ENCODE results near the gene EOGT. TPM values are rescaled to one million over a fixed set of nuclear protein-coding genes. Genes with fewer than 3 reads are reported as not detected.

Gene EOGT
- total RNA-seq, 2 experiments from 2014 or later = 15.4 to 15.5 TPM

- ATAC-seq = no peak
- no peaks in the 10 kb centered on the region for H3K4me1 Mint-ChIP-seq
- DNase-seq = no peak
- peaks cover 48% of the 10 kb centered on the region for H3K36me3 Mint-ChIP-seq
- no peak overlapping the region for H3K4me3 Mint-ChIP-seq
- no peak overlapping the region for H3K27ac Mint-ChIP-seq
- H3K9me3 Mint-ChIP-seq (ENCODE audit: low read depth) = no peaks in the 10 kb centered on the region
- CTCF ChIA-PET = no interaction called here
- no peaks in the 10 kb centered on the region for H3K27me3 Mint-ChIP-seq
Observed at GRCh38 chr3:69004138-69004537, 9.3 kb downstream of the EOGT start.

- Mint-ChIP-seq H3K27ac (no peak overlapping the region), H3K4me3 (no peak overlapping the region), H3K9me3 (ENCODE audit: low read depth) (no peaks in the 10 kb centered on the region), H3K36me3 (peaks cover 50% of the 10 kb centered on the region), H3K27me3 (no peaks in the 10 kb centered on the region), H3K4me1 (peaks cover 16% of the 10 kb centered on the region)
- ATAC-seq (no peak), DNase-seq (no peak)
- CTCF ChIA-PET = interaction anchor here (3.0 kb wide), 1 partner anchor 13 kb away, joined by 14 read pairs; the partner anchor contains the start of gene EOGT
Observed at GRCh38 chr3:68999605-69000004, 13.9 kb downstream of the EOGT start.

GRCh38 chr3:68999158-68999557, 14.3 kb downstream of the EOGT start:
- no peak for ATAC-seq
- H3K27me3 Mint-ChIP-seq = no peaks in the 10 kb centered on the region
- no peak overlapping the region for H3K4me3 Mint-ChIP-seq
- peaks cover 16% of the 10 kb centered on the region for H3K4me1 Mint-ChIP-seq
- peaks cover 50% of the 10 kb centered on the region for H3K36me3 Mint-ChIP-seq
- H3K9me3 Mint-ChIP-seq (ENCODE audit: low read depth) = no peaks in the 10 kb centered on the region
- DNase-seq = no peak
- no peak overlapping the region for H3K27ac Mint-ChIP-seq
- CTCF ChIA-PET = interaction anchor here (3.0 kb wide), 1 partner anchor 14 kb away, joined by 14 read pairs; the partner anchor contains the start of gene EOGT

GRCh38 chr3:68997887-68998286, 15.6 kb downstream of the EOGT start:
- CTCF ChIA-PET = no interaction called here
- Mint-ChIP-seq H3K27ac (peak overlapping the region; percentile 39), H3K4me1 (peaks cover 16% of the 10 kb centered on the region), H3K4me3 (no peak overlapping the region), H3K27me3 (no peaks in the 10 kb centered on the region), H3K9me3 (ENCODE audit: low read depth) (no peaks in the 10 kb centered on the region), H3K36me3 (peaks cover 54% of the 10 kb centered on the region)
- DNase-seq = no peak
- ATAC-seq = peak; percentile 86

- no peak for DNase-seq
- ATAC-seq = peak; percentile 37
- H3K4me3 Mint-ChIP-seq = no peak overlapping the region
- H3K4me1 Mint-ChIP-seq = peaks cover 16% of the 10 kb centered on the region
- H3K36me3 Mint-ChIP-seq = peaks cover 58% of the 10 kb centered on the region
- no peak overlapping the region for H3K27ac Mint-ChIP-seq
- H3K9me3 Mint-ChIP-seq (ENCODE audit: low read depth) = no peaks in the 10 kb centered on the region
- no peaks in the 10 kb centered on the region for H3K27me3 Mint-ChIP-seq
- CTCF ChIA-PET = no interaction called here
Observed at GRCh38 chr3:68996356-68996995, 17.0 kb downstream of the EOGT start.

GRCh38 chr3:68988740-68989139, 24.7 kb downstream of the EOGT start:
- no peak overlapping the region for H3K27ac Mint-ChIP-seq
- peaks cover 4% of the 10 kb centered on the region for H3K4me1 Mint-ChIP-seq
- H3K36me3 Mint-ChIP-seq = peaks cover 53% of the 10 kb centered on the region
- H3K9me3 Mint-ChIP-seq (ENCODE audit: low read depth) = no peaks in the 10 kb centered on the region
- DNase-seq (no peak), ATAC-seq (no peak)
- CTCF ChIA-PET = no interaction called here
- no peaks in the 10 kb centered on the region for H3K27me3 Mint-ChIP-seq
- H3K4me3 Mint-ChIP-seq = no peak overlapping the region

GRCh38 chr3:68987322-68987721, 26.2 kb downstream of the EOGT start:
- peaks cover 46% of the 10 kb centered on the region for H3K36me3 Mint-ChIP-seq
- ATAC-seq (no peak), DNase-seq (no peak)
- H3K4me3 Mint-ChIP-seq = no peak overlapping the region
- H3K4me1 Mint-ChIP-seq = peaks cover 4% of the 10 kb centered on the region
- H3K27me3 Mint-ChIP-seq = no peaks in the 10 kb centered on the region
- no peaks in the 10 kb centered on the region for H3K9me3 Mint-ChIP-seq (ENCODE audit: low read depth)
- no peak overlapping the region for H3K27ac Mint-ChIP-seq
- CTCF ChIA-PET = interaction anchor here (1.0 kb wide), 1 partner anchor 15 kb away, joined by 3 read pairs; no protein-coding TSS in a partner anchor

- peaks cover 39% of the 10 kb centered on the region for H3K36me3 Mint-ChIP-seq
- CTCF ChIA-PET = no interaction called here
- no peak overlapping the region for H3K27ac Mint-ChIP-seq
- H3K27me3 Mint-ChIP-seq = no peaks in the 10 kb centered on the region
- H3K4me1 Mint-ChIP-seq = peaks cover 4% of the 10 kb centered on the region
- H3K9me3 Mint-ChIP-seq (ENCODE audit: low read depth) = no peaks in the 10 kb centered on the region
- no peak overlapping the region for H3K4me3 Mint-ChIP-seq
- ATAC-seq (no peak), DNase-seq (no peak)
Observed at GRCh38 chr3:68986496-68987208, 26.8 kb downstream of the EOGT start.

GRCh38 chr3:68985146-68985790, 28.2 kb downstream of the EOGT start:
- Mint-ChIP-seq H3K36me3 (peaks cover 35% of the 10 kb centered on the region), H3K27ac (no peak overlapping the region), H3K4me3 (no peak overlapping the region), H3K27me3 (no peaks in the 10 kb centered on the region), H3K9me3 (ENCODE audit: low read depth) (no peaks in the 10 kb centered on the region), H3K4me1 (peaks cover 4% of the 10 kb centered on the region)
- CTCF ChIA-PET = no interaction called here
- no peak for DNase-seq
- ATAC-seq = no peak

GRCh38 chr3:68984011-68984530, 29.4 kb downstream of the EOGT start:
- peaks cover 4% of the 10 kb centered on the region for H3K4me1 Mint-ChIP-seq
- H3K36me3 Mint-ChIP-seq = peaks cover 35% of the 10 kb centered on the region
- CTCF ChIA-PET = no interaction called here
- H3K9me3 Mint-ChIP-seq (ENCODE audit: low read depth) = no peaks in the 10 kb centered on the region
- DNase-seq (no peak), ATAC-seq (no peak)
- no peak overlapping the region for H3K27ac Mint-ChIP-seq
- no peak overlapping the region for H3K4me3 Mint-ChIP-seq
- no peaks in the 10 kb centered on the region for H3K27me3 Mint-ChIP-seq

- no peaks in the 10 kb centered on the region for H3K27me3 Mint-ChIP-seq
- no peak overlapping the region for H3K4me3 Mint-ChIP-seq
- DNase-seq (no peak), ATAC-seq (no peak)
- H3K9me3 Mint-ChIP-seq (ENCODE audit: low read depth) = no peaks in the 10 kb centered on the region
- H3K4me1 Mint-ChIP-seq = no peaks in the 10 kb centered on the region
- CTCF ChIA-PET = no interaction called here
- H3K36me3 Mint-ChIP-seq = peaks cover 15% of the 10 kb centered on the region
- no peak overlapping the region for H3K27ac Mint-ChIP-seq
Observed at GRCh38 chr3:68977486-68978167, 35.9 kb downstream of the EOGT start.

GRCh38 chr3:68974711-68975110, 38.8 kb downstream of the EOGT start:
- CTCF ChIA-PET = interaction anchor here (0.9 kb wide), 1 partner anchor 14 kb away, joined by 3 read pairs; no protein-coding TSS in a partner anchor
- H3K27ac Mint-ChIP-seq = no peak overlapping the region
- H3K4me1 Mint-ChIP-seq = no peaks in the 10 kb centered on the region
- no peak for DNase-seq
- no peaks in the 10 kb centered on the region for H3K9me3 Mint-ChIP-seq (ENCODE audit: low read depth)
- H3K27me3 Mint-ChIP-seq = peaks cover 10% of the 10 kb centered on the region
- no peak for ATAC-seq
- H3K36me3 Mint-ChIP-seq = peaks cover 11% of the 10 kb centered on the region
- H3K4me3 Mint-ChIP-seq = no peak overlapping the region

- CTCF ChIA-PET = interaction anchor here (0.9 to 1.1 kb wide), 2 partner anchors 13 to 147 kb away, joined by 3 read pairs; no protein-coding TSS in a partner anchor
- ATAC-seq = no peak
Observed at GRCh38 chr3:68973639-68974038, 39.8 kb downstream of the EOGT start.

More at GRCh38 chr3:68973639-68974038, 39.8 kb downstream of the EOGT start:
- Mint-ChIP-seq H3K36me3 (peaks cover 9% of the 10 kb centered on the region), H3K27me3 (peaks cover 18% of the 10 kb centered on the region), H3K27ac (no peak overlapping the region), H3K9me3 (ENCODE audit: low read depth) (no peaks in the 10 kb centered on the region), H3K4me3 (no peak overlapping the region), H3K4me1 (no peaks in the 10 kb centered on the region)
- DNase-seq = no peak

Measured in activated CD8-positive, alpha-beta memory T cell treated with anti-CD3 and anti-CD28 coated beads, Interleukin-2, amount 10 ng/mL, durations not matched to agents 7 days and 5 days (primary cell).